MCF 10A (cell line): ENCODE results near the gene PACSIN2. TPM values are rescaled to one million over a fixed set of nuclear protein-coding genes. Genes with fewer than 3 reads are reported as not detected.

Experiments used
- BruUV-seq: library from RNA; stranded (reverse); fragments of 400-500 nt; replicated peaks from 2 replicates; lab custom pipeline; 2021; lab: Mats Ljungman, UMichigan
- CTCF ChIA-PET: fragments of 300-600 bp; sonication (Branson Sonifier 250); formaldehyde crosslinking; extraction: SDS; loops from one replicate; lab custom pipeline; 2021; ENCODE audit warnings: antibody characterized with exemption, inconsistent platforms; lab: Yijun Ruan, JAX
- POLR2A ChIA-PET: fragments of 300-600, 350-650 bp; sonication (Branson Sonifier 250); formaldehyde crosslinking; extraction: SDS; loops from one replicate; lab custom pipeline; 2020; ENCODE audit warnings: antibody characterized with exemption, inconsistent platforms; lab: Yijun Ruan, JAX
- DNase-seq: peaks from one replicate; pipeline ENCODE4 v3.0.0-alpha.2; 2018; ENCODE audit not compliant: unreplicated experiment
- H3K27ac Mint-ChIP-seq: one replicate; pipeline ENCODE4 v1.8.0; 2022; ENCODE audit warnings: mild to moderate bottlenecking, low read depth, mixed read lengths; ENCODE audit not compliant: unreplicated experiment
- H3K27me3 Mint-ChIP-seq: one replicate; pipeline ENCODE4 v1.8.0; 2022; ENCODE audit warnings: mixed read lengths; ENCODE audit not compliant: insufficient read depth, unreplicated experiment
- H3K36me3 Mint-ChIP-seq: one replicate; pipeline ENCODE4 v1.8.0; 2022; ENCODE audit warnings: mild to moderate bottlenecking, moderate library complexity, mixed read lengths; ENCODE audit not compliant: insufficient read depth, unreplicated experiment
- H3K4me1 Mint-ChIP-seq: one replicate; pipeline ENCODE4 v1.8.0; 2022; ENCODE audit warnings: mixed read lengths; ENCODE audit not compliant: insufficient read depth, unreplicated experiment
- H3K4me3 Mint-ChIP-seq: one replicate; pipeline ENCODE4 v1.8.0; 2022; ENCODE audit warnings: mild to moderate bottlenecking, moderate library complexity, mixed read lengths; ENCODE audit not compliant: unreplicated experiment
- H3K9me3 Mint-ChIP-seq: one replicate; pipeline ENCODE4 v1.8.0; 2022; ENCODE audit warnings: mixed read lengths; ENCODE audit not compliant: unreplicated experiment
- CTCF ChIP-seq: fragments of 200-600 bp; IDR thresholded peaks from one replicate; pipeline ENCODE4 v1.8.0; 2022; ENCODE audit warnings: antibody characterized with exemption, mild to moderate bottlenecking; ENCODE audit not compliant: unreplicated experiment
- intact Hi-C: fragments of 100-400 bp; cut with micrococcal nuclease; formaldehyde crosslinking; loops from 2 replicates; pipeline ENCODE4 v1.14.1; 2022
- total RNA-seq: library from RNA; stranded (reverse); gene quantifications from 2 replicates; pipeline ENCODE4 v1.2.3, GENCODE V29; 2022

Gene PACSIN2
- total RNA-seq, 1 experiment from 2014 or later: 67.3 TPM

GRCh38 chr22:42889304-42889703 lies 125.6 kb downstream of the PACSIN2 start:
- H3K4me1 Mint-ChIP-seq: peaks cover 16% of the 10 kb centered on the region
- no peaks in the 10 kb centered on the region for H3K27me3 Mint-ChIP-seq
- no peak overlapping the region for H3K27ac Mint-ChIP-seq
- DNase-seq: no peak
- intact Hi-C loops: no loop called here
- peaks cover 44% of the 10 kb centered on the region for H3K36me3 Mint-ChIP-seq
- BruUV-seq: no TSS peak
- ChIA-PET CTCF (no interaction called here), POLR2A (no interaction called here)
- no peaks in the 10 kb centered on the region for H3K9me3 Mint-ChIP-seq
- H3K4me3 Mint-ChIP-seq: no peak overlapping the region
- TF ChIP-seq CTCF: no peak

- CTCF ChIA-PET: interaction anchor here (0.5 to 0.7 kb wide), 2 partner anchors 87 to 95 kb away, joined by 3 read pairs; no protein-coding TSS in a partner anchor
- no peaks in the 10 kb centered on the region for H3K27me3 Mint-ChIP-seq
- H3K27ac Mint-ChIP-seq: no peak overlapping the region
- no peak overlapping the region for H3K4me3 Mint-ChIP-seq
- no TSS peak for BruUV-seq
- H3K36me3 Mint-ChIP-seq: peaks cover 53% of the 10 kb centered on the region
- DNase-seq: no peak
- H3K4me1 Mint-ChIP-seq: peaks cover 16% of the 10 kb centered on the region
- POLR2A ChIA-PET: no interaction called here
- H3K9me3 Mint-ChIP-seq: no peaks in the 10 kb centered on the region
- intact Hi-C loops: no loop called here
- no peak for TF ChIP-seq CTCF
Observed at GRCh38 chr22:42887523-42888507, 127.1 kb downstream of the PACSIN2 start.

- Mint-ChIP-seq H3K4me1 (peaks cover 16% of the 10 kb centered on the region), H3K9me3 (no peaks in the 10 kb centered on the region), H3K27ac (no peak overlapping the region), H3K36me3 (peaks cover 50% of the 10 kb centered on the region), H3K4me3 (no peak overlapping the region), H3K27me3 (no peaks in the 10 kb centered on the region)
- BruUV-seq: no TSS peak
- intact Hi-C loops: no loop called here
- CTCF ChIA-PET: interaction anchor here (0.7 kb wide), 1 partner anchor 86 kb away, joined by 3 read pairs; no protein-coding TSS in a partner anchor
- TF ChIP-seq CTCF: no peak
- DNase-seq: no peak
- POLR2A ChIA-PET: no interaction called here
Observed at GRCh38 chr22:42887120-42887519, 127.8 kb downstream of the PACSIN2 start.

GRCh38 chr22:42885446-42885845 lies 129.5 kb downstream of the PACSIN2 start:
- H3K27me3 Mint-ChIP-seq: no peaks in the 10 kb centered on the region
- BruUV-seq: no TSS peak
- H3K27ac Mint-ChIP-seq: no peak overlapping the region
- intact Hi-C loops: no loop called here
- DNase-seq: no peak
- no peak overlapping the region for H3K4me3 Mint-ChIP-seq
- peaks cover 38% of the 10 kb centered on the region for H3K36me3 Mint-ChIP-seq
- ChIA-PET POLR2A (no interaction called here), CTCF (interaction anchor here (0.9 to 1.5 kb wide), 2 partner anchors 14 to 17 kb away, joined by 4 to 6 read pairs; no protein-coding TSS in a partner anchor)
- no peaks in the 10 kb centered on the region for H3K9me3 Mint-ChIP-seq
- peaks cover 16% of the 10 kb centered on the region for H3K4me1 Mint-ChIP-seq
- TF ChIP-seq CTCF: no peak
